Amniotic epithelial cell (primary cell): ENCODE measurements around the gene ACER2.
A peak's percentile ranks its signal among the peaks of the same experiment; 100 is the strongest.

Experiments used
- DNase-seq: peaks from one replicate; pipeline ENCODE4 v3.0.0-alpha.2; 2010; ENCODE audit warnings: low read depth

The ACER2 gene

GRCh38 chr9:19456426-19456825 lies 47.6 kb downstream of the ACER2 start:
- DNase-seq, result no peak

- peak; percentile 61 for DNase-seq
Measured at GRCh38 chr9:19456996-19457692, 48.3 kb downstream of the ACER2 start.

DNA sequence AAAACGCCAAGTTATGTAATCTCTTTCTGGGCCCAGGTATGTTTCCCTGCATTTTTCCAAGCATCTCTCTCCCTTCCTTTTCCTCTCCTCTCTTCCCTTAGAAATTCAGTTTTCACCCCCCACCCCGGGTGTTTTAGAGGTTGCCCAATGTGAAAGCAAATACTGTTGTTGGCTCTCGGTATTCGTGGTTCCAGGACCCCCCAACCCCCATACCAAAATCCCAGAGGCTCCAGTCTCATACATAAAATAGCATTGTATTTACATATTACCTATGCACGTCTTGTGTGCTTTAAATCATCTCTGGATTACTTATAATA lies 48.8 kb downstream of the ACER2 start:
- DNase-seq, result no peak

DNA sequence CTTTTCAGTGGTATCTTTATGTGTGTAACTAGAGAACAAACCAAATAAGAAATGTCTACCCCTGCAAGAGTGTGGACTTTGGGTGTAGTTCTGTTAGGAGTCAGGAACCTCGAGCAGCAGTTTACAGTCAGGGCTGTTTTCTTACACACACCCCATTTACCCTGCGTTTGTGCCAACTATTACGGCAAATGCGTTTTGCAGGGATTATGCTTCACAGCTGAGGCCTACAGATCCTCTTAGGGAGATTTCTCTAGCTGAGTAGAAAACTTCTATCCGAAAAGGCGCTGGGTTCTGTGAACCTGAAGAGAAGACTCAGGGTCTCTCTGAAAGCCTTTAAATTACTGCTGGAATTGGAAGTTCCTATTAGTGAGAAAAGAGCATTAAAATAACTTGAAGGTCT lies 51.4 kb downstream of the ACER2 start:
- DNase-seq, result no peak

DNA sequence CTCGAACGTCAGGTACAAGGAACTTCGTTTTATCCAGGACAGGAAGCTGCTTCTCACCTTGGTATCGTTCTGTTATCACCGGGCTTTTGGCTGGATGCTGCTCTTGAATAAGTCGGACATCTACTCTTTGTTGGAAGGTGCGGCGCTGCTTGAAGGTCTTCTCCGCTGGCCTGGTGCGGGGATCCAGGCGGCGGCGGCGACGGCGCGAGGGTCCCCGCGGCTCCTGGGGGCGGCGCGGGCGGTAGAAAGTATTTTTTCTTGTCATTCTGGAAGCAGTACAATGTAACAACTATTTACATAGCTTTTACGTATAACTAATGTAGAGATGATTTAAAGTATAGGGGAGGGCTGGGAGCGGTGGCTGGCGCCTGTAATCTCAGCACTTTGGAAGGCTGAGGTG lies 52.3 kb downstream of the ACER2 start:
- no peak for DNase-seq

DNA sequence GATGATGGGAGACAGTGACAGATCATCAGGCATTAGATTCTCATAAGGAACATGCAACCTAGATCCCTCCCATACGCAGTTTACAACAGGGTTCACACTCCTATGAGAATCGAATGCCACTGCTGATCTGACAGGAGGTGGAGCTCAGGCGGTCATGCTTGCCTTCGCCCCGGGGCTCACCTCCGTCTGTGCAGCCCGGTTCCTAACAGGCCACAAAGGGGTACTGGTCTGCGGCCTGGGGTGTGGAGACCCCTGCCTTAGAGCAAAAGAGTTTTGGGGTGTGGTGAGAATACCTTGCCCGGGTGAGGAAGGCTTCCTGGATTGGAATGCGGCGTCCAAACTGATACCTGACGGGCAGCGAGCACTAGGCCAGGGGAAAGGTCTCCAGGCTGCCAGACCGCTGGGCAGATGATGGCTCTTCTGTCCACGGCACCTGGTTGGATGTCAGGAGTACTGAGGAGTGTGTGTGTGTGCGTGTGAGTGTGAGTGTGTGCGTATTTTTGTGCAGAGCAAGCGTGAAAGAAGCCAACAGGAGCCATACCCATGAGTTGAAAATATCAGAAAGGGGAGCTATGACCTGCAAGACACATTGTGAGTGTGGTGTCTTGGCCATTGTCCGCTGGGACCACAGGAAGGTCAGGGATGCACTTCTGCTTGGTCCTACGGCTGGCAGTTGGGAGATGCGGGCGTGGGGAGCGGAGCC lies 55.4 kb downstream of the ACER2 start:
- no peak for DNase-seq

DNA sequence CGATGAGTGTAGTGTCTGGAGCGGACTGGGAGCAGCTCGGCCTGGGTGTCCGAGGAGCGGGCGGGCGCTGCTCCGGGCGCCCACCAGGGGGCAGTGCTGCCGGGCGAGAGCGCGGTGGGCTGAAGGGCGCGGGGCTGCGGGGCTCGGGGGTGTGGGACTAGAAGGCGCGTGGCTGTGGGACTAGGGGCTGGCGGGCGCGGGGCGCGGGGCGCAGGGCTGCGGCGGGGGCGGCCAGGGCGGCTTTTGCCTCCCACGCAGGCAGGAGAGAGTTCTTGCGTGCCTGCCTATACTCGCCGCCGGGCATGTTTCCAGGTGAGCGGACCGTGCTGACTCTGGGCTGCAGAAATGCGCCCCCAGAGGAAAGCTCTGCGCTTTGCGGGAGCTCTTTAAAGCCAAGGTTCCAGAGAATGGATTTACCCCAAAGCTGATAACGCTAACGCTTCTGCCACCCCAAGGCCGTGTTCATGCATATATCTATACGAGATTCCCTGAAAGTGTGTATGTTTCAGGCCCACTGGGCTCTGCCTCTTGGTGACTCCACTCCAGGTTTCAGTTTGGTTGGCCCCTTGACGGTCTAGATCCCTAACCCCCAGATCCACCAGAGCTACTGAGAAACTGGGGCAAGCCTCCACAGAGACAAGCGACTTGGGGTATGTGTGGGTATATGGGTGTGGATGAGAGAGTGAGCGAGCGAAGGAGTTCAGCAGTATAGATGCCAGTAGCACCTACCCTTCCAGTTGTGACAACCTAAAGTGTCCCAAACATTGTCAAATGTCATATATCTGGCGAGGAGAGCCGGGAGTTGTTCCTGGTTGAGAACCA lies 56.2 kb downstream of the ACER2 start:
- peak; percentile 71 for DNase-seq

- DNase-seq, result no peak
Measured at GRCh38 chr9:19465586-19466279, 56.9 kb downstream of the ACER2 start.

GRCh38 chr9:19466280-19466639 lies 57.5 kb downstream of the ACER2 start:
- no peak for DNase-seq

- no peak for DNase-seq
Measured at GRCh38 chr9:19469271-19469670, 60.5 kb downstream of the ACER2 start.

- peak; percentile 65 for DNase-seq
Measured at GRCh38 chr9:19470567-19470966, 61.8 kb downstream of the ACER2 start.

- DNase-seq, result peak; percentile 6
Measured at GRCh38 chr9:19470981-19471650, 62.3 kb downstream of the ACER2 start.

DNA sequence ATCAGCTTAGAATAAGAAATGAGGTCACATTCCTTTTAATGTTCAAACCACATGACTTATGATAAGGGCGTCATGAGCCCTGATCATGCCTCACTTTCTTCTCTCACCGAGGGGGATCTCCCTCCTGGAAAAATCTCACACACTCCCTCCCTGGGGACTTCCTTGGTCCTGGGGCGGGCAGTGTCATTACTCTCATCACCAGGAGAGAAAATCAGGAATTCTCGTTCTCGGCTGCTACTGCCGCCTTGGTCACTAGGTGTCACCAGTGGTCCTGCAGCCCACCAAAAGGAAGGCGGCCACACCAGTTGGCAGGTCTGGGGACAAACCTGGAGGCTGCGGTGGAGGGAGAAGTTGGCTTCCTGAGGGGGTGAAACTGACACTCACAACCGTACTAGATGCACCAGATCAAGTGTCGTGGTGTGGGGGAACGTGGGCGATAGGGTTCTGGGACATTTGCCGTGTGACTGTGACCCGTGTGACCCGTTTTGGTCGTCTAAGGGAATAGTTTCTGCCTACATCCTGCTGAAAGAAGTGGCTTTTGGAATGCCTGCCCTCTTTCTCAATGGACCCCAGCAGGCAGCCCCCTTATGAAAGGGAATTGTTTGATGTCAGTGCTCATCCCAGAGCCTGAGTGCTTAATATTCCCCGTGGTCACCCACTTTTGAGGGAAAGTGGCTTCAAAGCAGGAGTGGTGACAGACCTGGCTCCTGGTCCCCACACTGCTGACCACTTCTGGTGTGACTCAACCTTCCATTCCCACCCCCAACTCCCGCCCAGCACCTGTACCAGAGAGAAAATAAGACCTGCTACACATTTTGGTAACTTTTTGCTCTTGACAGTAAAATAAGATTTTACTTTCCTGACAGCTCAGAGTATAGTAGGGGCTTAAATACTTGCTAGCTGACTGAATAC lies 63.2 kb downstream of the ACER2 start:
- peak; percentile 22 for DNase-seq

DNA sequence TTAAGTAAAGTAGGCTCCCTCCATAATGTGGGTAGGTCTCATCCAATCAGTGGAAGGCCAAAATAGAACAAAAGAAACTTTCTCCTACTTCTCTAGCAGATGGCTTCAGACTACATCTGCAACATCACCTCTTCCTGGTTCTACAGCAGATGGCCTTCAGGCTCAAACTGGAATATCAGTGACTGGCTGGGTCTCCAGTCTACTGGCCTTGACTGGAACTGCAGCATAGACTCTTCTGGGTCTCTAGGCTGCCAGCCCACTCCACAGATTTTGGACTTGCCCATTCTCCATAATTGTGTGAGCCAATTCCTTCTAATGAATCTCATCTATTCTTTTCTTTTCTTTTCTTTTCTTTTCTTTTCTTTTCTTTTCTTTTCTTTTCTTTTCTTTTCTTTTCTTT lies 64.8 kb downstream of the ACER2 start:
- no peak for DNase-seq

GRCh38 chr9:19479874-19480273 lies 71.1 kb downstream of the ACER2 start:
- no peak for DNase-seq

DNA sequence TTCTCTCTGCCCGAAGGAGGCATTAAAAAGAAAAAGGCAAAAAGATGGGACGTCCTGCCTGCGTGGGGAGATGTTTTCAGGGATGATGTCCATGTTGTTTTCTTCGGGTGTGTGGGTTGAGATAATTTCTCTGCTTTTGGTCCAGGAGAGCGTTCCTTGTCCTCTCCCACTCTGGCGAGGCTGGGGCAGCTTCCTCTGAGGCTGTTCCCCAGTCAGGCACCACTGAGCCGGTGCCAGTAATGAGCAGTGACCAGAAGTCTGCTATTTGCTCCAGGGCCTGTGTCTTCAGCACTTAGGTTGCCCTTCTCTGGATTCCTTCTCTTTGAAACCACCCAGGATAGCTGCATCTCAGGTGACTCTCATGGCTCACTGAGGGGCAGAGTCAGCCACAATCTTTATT lies 71.5 kb downstream of the ACER2 start:
- no peak for DNase-seq

DNA sequence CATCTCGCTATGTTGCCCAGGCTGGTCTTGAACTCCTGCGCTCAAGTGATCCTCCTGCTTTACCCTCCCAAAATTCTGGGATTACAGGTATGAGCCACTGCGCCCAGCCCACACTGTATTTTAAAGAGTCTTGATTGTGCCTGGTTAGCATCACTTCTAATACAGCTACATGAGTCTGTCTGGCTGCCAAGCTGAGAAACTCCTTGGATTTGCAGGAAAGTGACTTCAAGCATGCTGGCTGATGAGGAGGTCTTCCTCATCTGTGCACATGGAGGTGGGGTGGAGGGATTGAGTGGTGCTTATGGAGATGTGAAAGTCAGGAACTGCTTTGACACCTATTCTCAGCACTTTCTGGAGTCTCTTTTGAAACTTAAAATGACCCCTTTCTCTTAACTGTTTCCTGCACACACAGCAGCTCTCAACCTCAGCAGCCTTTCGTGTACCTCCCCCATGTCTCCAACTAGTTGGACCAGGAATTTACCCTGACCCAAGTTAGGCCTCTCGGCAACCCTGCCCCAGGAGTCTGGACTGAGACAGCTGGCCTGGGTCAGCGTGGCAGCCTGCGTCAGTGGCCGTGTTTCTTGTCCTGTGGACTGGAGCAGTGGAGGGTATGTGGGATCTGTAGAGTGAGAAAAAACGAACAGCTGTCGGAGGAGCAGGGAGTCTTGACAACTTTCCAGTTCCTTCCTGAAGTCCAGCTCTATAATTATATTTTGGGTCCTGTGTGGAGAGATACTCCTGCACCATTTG lies 72.5 kb downstream of the ACER2 start:
- no peak for DNase-seq

- no peak for DNase-seq
Measured at GRCh38 chr9:19481971-19482404, 73.2 kb downstream of the ACER2 start.

DNA sequence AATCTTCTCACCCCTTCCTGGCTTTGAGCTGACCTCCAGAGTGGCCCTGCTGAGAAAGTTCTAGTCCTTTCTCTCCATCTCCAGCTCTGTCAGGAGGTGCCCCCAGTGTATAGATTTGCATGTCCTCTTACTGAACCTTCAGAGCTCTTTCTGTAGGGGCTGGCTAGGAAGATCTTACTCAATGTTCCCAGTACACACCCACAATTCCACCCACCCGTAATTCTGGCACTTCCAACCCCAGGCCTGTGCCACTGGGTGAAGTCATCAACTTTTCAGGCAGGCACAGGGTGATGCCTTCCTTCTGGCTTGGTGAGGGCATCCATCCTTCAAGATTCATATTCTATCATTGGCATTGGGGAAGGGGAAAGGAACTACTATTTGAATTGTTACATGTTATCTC lies 75.9 kb downstream of the ACER2 start:
- DNase-seq, result no peak

DNA sequence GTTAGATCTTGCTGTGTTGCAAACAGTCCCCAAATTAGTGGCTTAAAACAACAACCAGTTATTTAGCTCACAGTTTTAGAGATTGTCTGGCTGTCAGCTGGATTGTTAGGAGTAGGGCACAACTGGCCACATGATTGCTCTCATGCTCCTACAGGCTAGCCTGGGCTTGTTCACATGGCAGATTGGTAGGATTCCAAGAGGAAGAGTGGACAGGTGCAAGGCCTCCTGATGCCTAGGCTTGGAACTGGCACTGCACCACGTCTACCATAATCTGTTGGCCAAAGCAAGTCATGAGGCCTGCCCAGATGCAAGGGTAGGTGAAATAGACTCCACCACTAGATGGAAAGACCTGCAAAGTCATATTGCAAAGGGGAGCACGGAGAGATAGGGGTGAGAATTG lies 76.4 kb downstream of the ACER2 start:
- DNase-seq, result no peak
